Breast epithelium (tissue), 3 donors: ENCODE data around the gene SH3BGRL2.

Experiments
- CTCF ChIP-seq, 3 donors: fragments of 450-650 bp; IDR thresholded peaks; one replicate each; pipeline ENCODE4 v1.5.1; 2016 to 2017; ENCODE audit warnings: antibody characterized with exemption in 3 of 3, mild to moderate bottlenecking in 3 of 3, moderate library complexity in 3 of 3
- POLR2A ChIP-seq: fragments of 450-650 bp; IDR thresholded peaks from one replicate; pipeline ENCODE4 v1.6.1; 2016; ENCODE audit warnings: antibody characterized with exemption, mild to moderate bottlenecking, moderate library complexity
- POLR2AphosphoS5 ChIP-seq, 3 donors: sonication (generic); formaldehyde crosslinking; IDR thresholded peaks; one replicate each; pipeline ENCODE4 v1.6.1; 2017; ENCODE audit warnings: antibody characterized with exemption in 3 of 3

DNA sequence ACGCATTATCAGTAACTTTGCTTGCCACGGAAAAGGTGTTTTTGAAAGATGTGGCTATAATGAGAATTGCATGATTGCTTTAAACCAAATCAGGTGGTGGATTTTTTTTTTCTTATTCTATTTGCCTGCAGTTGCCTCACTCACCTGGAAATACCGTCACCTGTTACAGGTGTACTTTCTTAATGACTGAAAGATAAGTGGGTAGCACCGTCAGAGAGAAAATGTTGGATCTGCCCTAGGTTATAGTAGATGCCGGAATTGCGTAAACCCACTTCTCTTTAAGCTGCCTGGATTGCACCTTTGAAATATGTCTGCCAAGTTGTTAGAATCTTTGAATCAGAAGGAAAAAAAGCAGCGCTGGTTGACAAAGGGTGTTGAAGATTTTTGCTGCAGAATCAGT is 68.5 kb downstream of the SH3BGRL2 start:
- TF ChIP-seq CTCF (IDR thresholded peaks at IDR 0.05) (no peak), POLR2A (no peak), POLR2AphosphoS5 (IDR thresholded peaks at IDR 0.05) (no peak)
